GM18507 (cell line): ENCODE results near the gene ELP5.

Source experiments
- DNase-seq: peaks from one replicate; pipeline ENCODE4 v3.0.0; 2011; ENCODE audit warnings: low read depth; ENCODE audit not compliant: insufficient read length; ENCODE audit errors: extremely low spot score
- FAIRE-seq: peaks from 2 replicates; lab custom pipeline; 2011; peaks lifted over from hg19 to GRCh38; lab: Jason Lieb, UNC

The ELP5 gene

DNA sequence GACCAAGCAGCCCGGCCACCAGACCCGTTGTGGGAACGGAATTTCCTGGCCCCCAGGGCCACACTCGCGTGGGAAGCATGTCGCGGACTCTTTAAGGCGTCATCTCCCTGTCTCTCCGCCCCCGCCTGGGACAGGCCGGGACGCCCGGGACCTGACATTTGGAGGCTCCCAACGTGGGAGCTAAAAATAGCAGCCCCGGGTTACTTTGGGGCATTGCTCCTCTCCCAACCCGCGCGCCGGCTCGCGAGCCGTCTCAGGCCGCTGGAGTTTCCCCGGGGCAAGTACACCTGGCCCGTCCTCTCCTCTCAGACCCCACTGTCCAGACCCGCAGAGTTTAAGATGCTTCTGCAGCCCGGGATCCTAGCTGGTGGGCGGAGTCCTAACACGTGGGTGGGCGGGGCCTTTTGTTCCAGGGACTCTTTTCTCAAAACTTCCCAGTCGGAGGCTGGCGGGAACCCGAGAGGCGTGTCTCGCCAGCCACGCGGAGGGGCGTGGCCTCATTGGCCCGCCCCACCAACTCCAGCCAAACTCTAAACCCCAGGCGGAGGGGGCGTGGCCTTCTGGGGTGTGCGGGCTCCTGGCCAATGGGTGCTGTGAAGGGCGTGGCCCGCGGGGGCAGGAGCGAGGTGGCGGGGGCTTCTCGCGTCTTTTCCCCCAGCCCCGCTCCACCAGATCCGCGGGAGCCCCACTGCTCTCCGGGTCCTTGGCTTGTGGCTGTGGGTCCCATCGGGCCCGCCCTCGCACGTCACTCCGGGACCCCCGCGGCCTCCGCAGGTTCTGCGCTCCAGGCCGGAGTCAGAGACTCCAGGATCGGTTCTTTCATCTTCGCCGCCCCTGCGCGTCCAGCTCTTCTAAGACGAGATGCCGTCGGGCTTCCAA is 29.3 kb downstream of the ELP5 start, which contains the start of gene SLC2A4:
TSS of gene SLC2A4 (plus strand) at position 645 of the 879 bp plus-strand sequence. CDS start at position 862, 217 bp downstream.
- FAIRE-seq: peak; percentile 84
- DNase-seq: peak; percentile 97

GRCh38 chr17:7281953-7282751 is 30.1 kb downstream of the ELP5 start:
- DNase-seq (no peak), FAIRE-seq (no peak)

- no peak for FAIRE-seq
- DNase-seq: no peak
Observed at GRCh38 chr17:7282752-7283321, 30.8 kb downstream of the ELP5 start.

GRCh38 chr17:7283471-7284216 is 31.6 kb downstream of the ELP5 start:
- DNase-seq (no peak), FAIRE-seq (no peak)

- DNase-seq: no peak
- FAIRE-seq: no peak
Observed at GRCh38 chr17:7284911-7285310, 32.9 kb downstream of the ELP5 start.

DNA sequence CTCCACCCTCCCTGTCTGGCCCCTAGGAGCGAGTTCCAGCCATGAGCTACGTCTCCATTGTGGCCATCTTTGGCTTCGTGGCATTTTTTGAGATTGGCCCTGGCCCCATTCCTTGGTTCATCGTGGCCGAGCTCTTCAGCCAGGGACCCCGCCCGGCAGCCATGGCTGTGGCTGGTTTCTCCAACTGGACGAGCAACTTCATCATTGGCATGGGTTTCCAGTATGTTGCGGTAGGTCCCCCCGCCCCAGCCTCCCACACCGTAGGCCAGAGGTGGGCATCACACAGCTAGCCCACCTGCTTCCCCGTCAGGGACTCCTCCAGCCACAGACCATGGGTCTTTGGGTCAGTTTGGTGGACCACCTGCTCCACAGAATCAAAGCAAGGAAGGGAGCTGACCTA is 33.7 kb downstream of the ELP5 start:
- no peak for FAIRE-seq
- DNase-seq: no peak

DNA sequence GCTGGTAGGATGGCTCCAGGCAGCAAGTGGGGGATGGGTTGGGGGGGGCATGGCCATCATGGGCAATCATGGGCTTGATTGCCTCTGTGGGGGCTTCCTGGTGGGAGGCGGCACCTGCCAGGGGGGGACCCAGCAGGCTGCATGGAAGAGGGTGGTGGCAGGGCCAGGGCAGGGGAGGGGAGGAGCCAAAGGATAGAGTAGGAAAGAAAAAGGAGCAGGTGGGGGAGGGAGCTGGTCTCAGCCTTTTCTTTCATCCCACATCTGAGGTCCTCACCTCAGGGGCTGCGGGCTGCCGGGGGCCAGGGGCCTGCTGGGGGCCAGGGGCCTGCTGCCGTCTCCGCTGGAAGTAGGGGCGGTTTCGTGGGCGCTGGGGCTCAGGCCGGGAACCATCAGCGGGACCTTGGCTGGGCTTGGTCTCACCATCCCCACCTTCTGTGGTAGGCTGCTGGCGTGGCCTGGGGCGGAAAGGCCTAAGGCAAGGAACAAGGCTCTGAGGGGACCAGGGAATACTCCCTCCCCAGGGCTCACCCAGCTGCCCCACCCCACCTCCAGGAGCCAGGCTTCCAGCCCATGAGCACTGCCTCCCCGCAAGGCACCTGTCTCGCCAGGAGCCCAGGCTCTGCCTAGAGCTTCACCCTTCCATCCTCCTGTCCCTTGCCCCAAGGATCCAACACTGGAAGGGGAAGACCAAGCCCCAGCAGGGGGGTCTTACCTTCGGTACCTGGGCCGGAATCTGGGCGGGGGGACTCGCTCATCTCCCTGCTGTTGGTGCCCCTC is 37.4 kb downstream of the ELP5 start:
- FAIRE-seq: no peak

DNA sequence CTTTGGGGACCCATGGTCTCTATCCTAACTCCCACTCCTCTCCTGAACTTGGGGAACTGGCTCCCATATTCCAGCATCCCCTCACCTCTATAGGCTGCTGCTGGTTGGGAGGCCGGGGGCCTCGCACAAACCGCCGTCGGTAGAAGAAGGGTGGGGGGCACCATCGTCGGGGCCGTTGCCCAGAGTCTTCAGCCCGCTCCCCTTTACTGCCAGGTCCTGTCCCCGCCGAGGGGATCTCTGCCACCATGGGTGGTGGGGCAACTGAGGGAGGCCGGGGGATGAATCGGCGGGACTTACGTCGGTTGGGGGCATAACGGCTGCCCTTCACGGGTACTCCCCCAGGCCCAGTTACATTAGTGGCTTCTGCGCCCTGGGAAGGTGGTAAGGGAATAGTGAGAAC is 38.2 kb downstream of the ELP5 start:
- no peak for FAIRE-seq

More for the DNA sequence above, 37.4 kb downstream of the ELP5 start:
- DNase-seq: no peak

DNA sequence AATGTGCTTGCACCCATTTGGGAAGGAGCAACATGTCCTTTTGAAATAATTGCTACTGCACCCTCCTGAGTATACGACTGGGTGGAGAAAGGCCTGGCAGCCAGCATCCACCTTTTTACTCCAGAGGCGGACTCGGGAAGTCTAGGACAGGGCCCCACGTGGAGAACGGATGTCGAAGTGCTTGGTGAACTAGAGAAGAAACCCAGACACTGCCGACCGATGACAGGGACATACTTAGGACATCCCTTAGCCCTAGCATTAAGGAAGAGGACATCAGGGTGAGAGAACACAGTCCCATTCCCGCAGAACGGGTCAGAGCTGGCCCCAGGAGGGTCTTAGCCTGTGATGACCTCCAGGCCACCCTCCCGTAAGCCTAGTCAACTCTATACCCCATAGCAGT is 38.7 kb downstream of the ELP5 start:
- FAIRE-seq: no peak
- no peak for DNase-seq

More for the DNA sequence above, 38.2 kb downstream of the ELP5 start:
- no peak for DNase-seq

DNA sequence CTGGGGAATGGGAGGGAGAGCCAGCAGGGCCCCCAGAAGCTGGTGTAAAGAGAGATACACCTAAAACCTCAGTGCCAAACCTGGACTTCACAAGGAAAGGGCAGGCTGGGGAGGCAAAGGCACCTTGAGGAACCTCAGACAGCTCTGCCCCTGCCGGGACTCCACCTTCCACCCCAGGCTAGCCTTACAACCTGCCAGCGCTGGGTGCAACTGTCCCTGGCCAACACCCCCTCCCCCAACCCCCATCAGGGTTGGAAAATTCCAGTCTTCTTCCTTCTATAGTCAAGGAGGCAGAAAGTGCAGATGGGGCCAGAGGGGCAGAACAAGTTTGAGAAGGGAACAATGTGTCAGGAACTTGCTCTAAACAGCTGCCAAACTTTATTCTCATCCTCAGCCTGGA is 40.2 kb downstream of the ELP5 start:
- FAIRE-seq: no peak
- DNase-seq: no peak

DNA sequence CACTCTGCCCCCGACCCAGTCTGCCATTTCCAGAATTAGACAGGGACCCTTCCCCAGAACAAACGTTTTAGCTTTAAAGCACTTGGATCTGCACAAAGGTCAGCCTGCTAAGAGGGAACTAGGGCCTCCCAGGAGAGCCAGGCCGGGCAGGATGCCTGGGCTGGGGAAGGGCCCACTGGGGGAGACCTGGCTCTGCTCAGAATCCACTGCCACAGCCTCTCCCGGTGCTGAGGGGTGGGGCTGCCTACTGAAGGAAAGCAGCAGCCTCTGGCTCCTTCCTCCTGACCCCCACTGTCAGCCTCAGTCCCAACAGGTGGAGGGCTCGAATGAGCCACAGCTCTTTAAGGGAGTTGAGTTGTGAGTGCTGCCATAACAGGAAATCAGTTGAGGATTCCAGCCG is 40.7 kb downstream of the ELP5 start:
- FAIRE-seq (no peak), DNase-seq (no peak)

DNA sequence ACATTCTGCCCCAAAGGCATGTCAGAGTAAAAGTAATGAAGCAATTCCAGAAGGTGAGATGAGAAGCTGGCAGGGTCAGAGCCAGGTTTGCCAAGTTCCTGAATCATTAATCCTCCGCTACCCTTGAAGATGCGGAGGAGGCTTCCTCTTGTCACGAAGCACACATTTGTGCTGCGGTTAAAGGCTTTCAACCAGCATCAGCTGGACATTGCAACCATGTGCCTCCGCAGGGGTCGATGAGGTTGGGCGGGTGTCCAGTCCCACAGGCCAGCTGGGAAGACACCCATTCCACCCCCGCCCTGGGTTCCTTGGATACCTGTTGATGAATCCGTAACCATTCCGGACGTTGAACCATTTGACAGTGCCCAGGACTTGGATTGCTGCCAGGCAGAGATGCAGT is 41.1 kb downstream of the ELP5 start:
- FAIRE-seq: no peak
- no peak for DNase-seq

DNA sequence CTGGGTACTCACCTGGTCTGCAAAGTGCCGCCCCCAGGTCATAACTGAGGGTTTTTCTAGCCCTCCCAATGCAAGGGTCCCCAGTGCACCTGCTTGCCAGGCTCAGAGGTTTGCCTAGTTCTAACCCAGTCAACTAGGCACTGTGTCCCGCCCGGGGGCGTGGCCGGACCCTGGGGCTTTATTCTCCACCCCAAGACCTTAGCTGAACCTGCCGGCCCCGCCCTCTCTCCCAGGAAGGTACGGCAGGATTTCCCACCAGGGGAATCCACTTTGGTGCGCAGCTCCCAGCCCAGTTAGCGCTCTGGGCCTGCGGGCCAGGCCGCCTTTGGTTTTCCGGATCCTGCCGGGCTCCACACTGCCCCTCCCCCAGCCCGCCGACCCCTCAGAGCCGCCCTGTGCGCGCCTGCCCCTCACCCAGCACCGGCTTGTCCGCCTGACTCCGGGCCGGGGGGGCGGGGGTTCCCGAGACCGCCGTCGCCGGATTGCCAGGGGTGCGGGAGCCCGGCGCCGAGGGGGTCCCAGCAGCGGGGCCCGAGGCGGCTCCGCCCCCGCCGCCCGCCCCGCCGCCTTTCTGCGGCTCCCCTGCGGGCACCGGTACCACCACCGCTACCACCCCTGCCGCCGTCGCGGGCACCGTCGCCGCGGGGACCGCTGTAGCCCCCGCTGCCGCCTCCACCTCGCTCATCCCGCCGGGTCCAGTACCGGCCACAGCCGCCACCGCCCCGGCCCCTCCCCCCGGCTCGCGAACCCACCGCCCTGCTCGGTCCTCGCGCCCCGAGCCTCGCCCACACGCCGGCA is 42.0 kb downstream of the ELP5 start:
- DNase-seq (no peak), FAIRE-seq (no peak)

DNA sequence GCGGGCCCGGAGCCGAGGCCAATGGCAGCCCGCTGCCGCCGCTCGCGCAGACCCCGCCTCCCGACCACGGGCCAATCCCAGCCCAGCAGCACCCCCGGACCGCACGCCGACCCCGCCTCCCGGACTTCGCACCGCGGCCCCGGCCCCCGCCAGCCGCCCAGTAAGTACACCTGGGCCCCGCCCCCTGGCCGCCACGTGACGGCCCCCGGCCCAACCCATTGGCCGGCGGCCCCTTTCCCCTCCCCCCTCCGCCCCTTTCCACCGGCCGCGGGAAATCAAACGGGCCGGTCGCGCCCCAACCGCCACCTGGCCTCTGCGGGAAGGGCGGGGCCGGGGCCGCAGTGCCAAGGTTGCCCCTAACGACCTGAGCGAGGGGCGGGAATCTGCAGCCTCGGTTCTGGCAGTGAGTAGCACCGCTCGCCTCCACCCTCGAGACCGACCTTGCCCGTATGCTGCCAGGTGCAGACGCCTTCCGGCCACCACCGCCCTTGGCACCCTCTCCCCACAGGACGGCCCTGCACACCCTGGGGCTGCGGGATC is 42.7 kb downstream of the ELP5 start, which contains the start of gene YBX2:
TSS of gene YBX2 (minus strand) at position 26 of the 540 bp plus-strand sequence. CDS start 139 bp downstream, outside the sequence.
- DNase-seq: no peak
- FAIRE-seq: no peak

DNA sequence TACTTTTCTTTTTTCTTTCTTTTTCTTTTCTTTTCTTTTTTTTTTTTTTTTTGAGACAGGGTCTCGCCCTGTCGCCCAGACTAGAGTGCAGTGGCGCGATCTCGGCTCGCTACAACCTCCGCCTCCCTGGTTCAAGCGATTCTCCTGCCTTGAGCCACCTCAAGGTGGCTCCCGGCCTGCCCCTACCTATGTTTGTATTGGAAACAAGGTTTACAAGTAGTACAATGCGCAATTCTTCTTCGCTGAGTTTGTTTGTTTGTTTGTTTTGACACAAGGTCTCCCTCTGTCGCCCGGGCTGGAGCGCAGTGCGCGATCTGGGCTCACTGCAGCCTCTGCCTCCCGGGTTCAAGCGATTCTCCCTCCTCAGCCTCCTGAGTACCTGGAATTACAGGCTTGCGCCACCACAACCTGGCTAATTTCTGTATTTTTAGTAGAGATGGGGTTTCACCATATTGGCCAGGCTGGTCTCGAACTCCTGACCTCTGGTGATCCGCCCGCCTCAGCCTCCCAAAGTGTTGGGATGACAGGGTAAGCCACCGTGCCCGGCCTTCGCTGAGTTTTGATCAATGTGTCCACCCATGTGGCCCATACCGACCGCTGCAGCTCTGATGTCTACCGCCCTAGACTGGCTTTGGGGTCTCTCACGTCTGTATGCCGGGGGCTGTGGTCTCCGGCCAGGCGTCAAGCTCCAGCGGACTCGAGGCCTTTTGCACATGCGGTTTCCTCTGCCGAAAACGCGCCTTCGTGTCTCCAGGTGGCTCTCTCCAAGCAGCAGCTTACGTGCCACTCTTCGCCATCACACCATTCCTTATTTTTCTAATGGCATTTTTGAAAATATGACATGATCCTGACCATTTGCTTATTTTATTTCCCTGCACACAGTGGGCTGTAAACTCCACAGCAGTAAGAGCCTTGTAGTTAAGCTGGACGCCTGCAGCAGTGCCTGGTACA is 43.5 kb downstream of the ELP5 start:
- FAIRE-seq: no peak
- no peak for DNase-seq

DNA sequence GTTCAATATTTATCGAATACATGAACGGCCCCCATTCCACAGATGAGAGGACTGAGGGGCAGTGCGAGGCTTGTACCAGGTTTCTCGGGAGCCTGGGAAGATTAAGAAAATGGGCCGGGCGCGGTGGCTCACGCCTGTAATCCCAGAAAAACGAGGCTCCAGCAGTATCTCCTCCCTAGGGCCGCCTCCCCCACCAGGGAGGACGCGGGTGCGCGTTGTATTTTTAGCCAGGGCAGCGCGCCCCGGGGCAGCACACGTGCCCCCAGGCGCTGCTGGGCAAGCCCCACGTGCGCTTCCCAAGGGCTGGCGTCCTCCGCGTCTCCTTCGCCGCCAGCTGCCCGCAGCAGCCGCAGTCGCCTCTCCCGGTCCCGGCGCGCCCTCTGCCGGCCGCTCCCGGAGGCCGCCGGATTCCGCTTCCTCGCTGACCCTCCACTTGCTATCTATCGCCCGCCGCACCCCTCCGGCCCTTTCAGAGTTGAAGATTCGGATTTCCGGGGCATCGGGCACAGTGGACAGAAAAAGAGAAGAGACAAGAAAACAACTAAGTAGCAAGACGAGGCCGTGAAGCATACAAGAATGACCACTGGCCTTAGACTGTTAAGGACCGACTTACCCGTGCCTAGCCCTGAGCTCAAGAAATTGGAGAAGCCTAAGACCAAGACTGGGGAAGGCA is 44.3 kb downstream of the ELP5 start:
- FAIRE-seq: peak; percentile 69
- no peak for DNase-seq
